HG03439 (cell line): ENCODE measurements around the gene LRRC2.
"Not testable (repeated sequence)": the region's sequence is repeated elsewhere in the genome, so short reads cannot be mapped to it uniquely, and the experiment has no call there.

ENCODE experiments used
- ATAC-seq: cut with Tn5 transposase; IDR thresholded peaks from one replicate; pipeline ENCODE4 v1.9.1; 2021; ENCODE audit warnings: mild to moderate bottlenecking, moderate library complexity; ENCODE audit not compliant: unreplicated experiment

Gene LRRC2

DNA sequence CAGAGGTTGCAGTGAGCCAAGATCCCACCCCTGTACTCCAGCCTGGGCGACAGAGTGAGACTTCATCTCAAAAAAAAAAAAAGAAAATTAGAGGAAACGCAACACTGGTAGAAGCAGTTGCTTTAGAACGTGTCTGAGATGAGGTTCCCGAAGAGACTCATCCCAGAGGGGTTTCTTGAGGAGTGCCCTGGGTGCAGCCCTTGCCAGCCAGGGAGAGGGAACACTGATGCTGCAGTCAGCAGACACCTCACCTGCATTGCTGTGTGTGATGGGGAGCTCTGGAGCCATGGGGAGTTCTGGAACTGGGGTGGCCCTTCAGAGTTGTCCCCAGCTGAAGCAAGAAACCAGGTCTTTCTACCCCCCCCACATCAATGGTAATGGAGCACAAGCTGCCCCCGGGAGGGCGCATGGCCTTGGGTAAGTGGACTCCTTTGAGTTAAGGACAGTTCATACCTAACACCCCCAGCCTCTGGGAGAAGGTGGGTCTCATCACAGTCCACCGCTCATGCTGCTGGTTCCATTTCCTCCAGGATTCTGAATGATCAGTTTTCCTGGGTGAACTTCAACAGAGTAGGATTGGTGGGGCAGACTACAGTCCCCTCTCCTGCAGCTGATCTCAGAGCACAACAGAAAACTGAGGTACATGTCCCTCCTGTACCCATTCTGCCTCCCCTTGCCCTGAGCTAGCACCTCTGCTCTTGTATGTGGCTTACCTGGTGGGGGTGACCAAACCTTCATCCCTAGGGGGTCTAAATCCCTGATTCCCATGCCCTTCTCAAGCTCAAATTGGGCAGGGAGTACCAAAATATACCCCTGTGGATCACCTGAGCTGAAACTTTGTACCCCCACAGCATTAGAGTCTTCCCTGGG is 18.7 kb upstream of the LRRC2 start:
- no peak for ATAC-seq

DNA sequence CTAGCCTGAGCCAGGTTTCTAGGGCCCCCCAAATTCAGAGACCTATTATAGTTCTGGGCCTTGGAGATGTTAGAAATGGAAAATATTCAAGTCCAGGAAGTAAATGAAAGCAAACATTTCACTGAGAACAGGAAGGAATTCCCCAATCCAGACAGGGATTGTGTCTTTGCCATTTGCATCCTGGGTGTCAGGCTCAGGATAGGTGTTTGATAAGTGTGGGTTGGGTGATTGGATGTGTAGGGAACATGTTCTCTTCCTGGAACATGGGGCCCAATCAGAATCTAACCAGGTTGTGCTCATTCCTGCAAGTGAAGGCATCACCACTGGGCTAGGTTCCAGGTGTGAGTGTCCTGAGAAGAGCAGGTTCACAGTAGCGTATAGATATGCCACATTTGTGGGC is 14.6 kb upstream of the LRRC2 start:
- ATAC-seq: no peak

DNA sequence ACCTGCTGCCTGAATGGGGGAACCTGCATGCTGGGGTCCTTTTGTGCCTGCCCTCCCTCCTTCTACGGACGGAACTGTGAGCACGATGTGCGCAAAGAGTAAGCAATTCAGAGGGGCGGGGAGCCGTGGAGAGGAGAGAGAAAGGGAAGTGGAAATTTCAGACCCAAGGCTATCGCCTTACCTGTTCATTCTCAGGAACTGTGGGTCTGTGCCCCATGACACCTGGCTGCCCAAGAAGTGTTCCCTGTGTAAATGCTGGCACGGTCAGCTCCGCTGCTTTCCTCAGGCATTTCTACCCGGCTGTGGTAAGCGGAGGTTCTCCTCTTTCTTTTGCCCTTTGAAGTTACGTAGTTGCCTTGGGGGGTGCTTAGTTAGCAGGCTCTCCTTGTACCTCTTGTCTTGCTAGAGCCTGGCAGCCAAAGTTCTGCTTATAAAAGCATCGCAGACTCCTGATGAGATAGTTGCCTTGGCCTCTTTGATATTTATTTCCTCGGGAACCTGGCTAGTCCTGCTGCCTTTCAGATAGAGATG is 13.7 kb upstream of the LRRC2 start:
- no peak for ATAC-seq

DNA sequence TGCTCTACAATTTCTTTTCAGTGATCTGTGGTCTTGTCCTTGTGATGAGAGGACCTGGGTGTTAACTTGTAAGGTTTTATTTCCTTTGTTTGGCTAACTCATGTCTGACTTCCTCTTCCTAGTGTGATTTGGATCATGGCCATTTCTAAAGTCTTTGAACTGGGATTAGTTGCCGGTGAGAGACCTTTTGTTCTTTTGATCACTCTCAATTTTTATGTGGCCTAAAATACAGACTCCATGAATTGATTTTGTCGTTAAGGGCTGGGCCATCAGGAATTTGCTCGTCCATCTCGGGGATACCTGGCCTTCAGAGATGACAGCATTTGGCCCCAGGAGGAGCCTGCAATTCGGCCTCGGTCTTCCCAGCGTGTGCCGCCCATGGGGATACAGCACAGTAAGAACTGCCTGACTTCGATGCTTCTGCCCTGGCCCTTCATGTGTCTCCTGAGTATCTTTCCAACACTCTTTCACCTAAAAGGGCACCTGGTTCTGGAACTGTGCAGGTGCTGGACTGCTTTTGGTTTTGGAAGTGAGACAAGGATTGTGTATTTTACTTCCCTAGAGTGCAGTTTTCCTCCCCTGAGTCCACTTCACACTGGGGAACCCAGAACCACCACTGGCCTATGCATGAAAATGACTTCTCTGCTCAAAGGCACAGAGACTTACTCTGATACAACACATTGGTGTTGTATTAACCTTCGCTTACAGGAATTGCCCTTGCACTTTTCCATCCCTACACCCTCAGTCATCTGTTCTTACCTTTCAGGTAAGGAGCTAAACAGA is 13.1 kb upstream of the LRRC2 start:
- no peak for ATAC-seq

DNA sequence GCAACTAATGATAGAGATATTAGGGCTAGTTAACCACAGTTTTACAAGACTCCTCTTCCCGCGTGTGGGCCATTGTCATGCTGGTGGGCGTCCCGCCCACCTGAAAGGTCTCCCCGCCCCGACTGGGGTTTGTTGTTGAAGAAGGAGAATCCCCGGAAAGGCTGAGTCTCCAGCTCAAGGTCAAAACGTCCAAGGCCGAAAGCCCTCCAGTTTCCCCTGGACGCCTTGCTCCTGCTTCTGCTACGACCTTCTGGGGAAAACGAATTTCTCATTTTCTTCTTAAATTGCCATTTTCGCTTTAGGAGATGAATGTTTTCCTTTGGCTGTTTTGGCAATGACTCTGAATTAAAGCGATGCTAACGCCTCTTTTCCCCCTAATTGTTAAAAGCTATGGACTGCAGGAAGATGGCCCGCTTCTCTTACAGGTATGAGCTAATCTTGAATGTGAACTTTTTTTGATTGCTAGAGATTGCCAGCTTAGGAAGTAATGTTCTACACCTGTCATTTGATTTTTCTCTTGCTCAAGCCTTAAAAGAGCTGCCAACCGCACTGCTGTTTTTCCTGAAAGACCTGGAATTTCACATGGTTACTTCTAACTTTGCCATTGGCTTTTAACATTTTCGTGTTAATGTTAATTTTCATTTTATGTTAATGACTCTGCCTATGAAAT is 11.6 kb upstream of the LRRC2 start:
- ATAC-seq: not testable (repeated sequence)

DNA sequence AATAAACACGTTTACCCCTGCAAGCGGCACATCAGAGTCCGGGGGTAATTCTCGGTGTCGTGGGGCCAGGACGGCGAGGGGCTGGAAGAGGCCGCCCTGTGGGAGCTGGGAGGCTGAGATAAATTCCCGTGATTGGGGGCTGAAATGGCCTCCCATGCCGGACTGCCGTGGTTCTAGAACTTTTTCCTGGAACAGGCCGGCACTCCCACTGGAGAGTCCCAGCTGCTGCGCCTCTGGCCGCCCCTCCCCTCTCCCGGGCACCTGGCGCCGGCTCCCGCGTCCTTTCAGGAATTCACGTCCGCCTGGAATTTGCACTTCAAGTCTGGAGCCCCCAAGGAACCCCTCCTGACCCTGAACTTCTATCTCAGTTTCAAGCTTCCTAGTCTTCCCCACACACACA is 10.8 kb upstream of the LRRC2 start:
- ATAC-seq: no peak

DNA sequence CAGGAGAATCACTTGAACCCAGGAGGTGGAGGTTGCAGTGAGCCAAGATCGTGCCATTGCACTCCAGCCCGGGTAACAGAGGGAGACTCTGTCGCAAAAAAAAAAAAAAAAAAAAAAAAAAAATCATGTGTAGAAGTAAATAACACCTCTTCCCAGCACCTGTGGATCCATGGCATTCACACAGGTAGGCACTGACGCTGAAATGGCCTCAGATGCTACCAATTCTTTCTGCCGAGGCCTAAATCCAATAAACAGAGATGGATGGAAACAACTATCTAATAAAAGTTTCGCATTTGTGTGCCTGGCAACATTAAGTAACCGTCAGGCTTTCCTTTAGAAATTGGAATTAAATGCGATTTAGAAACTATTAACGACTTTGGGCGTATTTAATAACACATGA is 10.3 kb upstream of the LRRC2 start:
- no peak for ATAC-seq

DNA sequence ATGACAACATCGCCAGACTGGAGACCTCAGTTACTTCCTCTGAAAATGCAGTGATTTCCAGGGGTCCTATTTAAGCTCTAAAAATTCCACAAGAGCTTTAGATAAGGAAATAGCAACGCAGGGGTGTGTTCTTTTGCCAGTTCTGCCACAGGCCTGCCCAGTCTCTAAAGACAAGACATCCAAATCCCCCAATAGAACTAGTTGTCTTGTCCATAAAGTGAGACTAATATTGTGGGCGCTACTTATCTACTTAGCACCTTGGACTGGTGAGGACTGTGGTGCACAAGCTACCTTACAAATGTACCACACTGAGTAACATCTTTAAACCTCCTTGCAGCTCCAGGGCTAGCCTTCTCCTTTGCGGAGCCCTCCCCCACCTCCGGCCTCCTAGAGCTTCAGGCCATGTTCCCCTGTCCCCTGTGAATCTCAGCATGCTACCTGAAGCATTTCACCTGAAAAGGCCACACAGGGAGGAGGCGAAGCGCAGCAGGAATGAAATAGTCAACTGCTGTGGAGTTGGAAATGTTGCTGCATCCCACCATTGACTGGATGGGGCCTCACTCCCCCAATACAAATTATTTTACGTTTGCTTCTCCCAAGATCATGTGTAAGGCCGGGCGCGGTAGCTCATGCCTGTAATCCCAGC is 9.6 kb upstream of the LRRC2 start:
- no peak for ATAC-seq

DNA sequence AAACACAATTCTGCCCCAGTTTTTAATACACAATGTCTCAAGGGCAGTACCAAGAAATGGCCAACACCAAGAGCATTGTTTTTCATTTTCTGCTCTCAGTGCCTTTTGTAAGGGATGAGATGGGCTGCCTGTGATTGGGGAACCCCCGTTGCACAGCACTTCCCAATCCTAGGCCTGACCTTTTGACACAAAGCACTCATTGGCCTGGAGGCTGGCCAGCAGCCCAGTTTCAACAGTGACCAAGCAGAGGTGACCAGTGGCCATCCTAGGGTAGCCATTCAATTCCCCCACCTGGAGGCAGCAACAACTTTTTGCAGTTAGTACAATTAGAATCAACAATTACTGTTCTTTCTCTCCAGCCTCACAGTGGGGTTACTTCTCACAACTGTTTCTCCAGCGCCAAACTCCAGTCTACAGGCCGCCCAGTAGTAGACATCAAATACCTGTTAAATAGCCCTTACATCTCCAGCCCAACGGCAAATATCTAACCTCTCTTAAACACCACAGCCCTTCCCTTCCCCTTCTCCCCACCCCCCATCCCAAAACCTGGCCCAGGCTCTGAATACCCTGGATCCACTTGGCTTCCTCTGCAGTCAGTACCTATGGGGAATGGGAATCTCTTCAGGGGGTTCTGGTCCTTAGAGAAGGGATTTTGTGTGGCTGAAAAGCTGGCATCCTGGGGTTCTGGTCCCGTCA is 8.9 kb upstream of the LRRC2 start:
- ATAC-seq: no peak

DNA sequence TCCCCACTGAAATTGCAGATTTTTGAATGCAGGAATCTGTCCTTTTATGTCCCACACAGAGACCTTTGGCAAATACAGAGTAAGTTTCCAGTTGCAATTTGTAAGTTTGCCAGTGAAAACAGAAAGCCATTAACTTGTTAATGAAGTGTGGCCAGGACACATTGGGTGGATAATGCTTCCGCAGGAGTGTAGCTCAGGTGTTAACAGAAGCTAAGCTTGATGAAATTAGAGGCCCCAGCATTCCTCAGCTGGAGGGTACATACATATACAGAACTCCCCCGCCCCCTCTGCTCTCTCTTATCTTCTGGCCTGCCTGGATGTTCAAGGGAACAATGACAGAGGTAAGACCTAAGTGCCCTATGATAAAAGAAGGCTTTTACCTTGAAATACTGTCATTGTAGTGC is 8.1 kb upstream of the LRRC2 start:
- no peak for ATAC-seq

DNA sequence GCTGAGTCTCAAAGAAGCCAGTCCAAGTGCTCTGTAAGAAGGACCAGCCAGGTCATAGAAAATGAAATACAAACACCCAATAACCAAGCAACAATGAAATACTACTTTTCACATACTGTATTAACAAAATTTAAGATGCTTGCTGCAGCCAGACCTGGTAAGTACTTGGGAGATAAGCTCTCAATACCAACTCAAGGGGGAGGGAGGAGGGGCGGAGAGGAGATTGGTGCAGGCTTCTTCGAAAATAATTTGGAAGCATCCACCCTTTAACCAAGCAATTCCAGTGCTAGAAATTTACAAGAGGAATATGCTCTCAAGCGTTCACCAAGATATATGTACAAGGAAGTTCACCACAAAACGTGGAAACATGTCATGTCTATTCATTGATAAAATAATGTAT is 7.6 kb upstream of the LRRC2 start:
- ATAC-seq: no peak

DNA sequence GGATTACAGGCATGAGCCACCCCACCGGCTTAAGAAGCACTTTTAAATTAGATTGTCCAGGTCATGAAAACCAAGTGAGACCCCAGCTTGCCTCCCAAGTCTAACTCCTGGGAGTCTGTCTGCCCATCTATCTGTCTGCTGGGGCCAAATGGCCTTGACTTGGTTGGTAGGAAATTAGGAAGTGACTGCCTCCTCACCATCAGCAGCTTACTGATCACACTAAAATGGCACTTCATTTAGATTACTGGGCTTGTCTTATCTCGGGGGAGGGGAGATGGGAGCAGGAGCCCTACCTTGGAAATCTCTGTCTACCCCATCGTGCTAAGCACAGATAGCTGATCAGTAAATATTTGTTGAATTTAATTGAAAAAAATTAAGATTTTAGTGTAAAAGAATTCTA is 5.6 kb upstream of the LRRC2 start:
- ATAC-seq: no peak

DNA sequence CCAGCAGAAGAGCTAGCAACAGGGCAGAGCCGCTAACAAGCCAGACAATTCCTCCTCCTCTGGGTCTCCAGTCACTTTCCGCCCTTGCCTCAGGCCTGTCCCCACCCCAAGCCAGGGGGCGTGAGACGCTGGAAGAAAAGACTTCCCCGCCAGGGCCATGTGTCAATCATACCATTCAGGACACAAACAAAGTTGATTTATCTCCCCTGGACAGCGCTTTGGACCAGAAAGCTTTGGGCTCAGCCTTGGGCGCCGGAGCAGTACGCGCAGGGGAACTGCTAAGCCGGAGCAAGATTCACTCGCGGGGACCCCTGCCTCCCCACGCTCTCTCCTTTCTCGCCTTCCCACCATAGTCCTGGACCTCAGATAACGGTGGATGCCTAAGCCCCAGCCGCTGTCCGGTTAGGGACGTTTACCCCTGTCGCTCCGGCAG is 479 bp downstream of the LRRC2 start:
- ATAC-seq: no peak

DNA sequence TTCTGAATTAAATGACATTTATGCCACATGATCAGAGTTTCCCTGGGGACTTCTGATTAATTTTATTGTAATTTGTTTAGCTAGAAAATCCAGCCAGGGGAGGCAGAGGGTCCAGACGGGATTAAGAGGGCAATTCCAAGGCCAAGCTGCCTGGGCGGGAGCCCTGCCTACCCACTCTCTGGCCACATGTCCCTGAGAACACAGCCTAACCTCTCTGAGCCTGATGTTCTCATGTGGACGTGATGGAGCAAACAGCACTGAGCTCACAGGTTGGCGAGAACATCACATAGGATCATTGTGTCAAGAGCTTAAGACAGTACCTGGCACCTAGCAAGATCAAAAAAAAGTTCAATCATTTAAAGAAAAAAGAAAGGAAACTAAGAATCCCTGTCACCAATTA is 1.0 kb downstream of the LRRC2 start:
- no peak for ATAC-seq

DNA sequence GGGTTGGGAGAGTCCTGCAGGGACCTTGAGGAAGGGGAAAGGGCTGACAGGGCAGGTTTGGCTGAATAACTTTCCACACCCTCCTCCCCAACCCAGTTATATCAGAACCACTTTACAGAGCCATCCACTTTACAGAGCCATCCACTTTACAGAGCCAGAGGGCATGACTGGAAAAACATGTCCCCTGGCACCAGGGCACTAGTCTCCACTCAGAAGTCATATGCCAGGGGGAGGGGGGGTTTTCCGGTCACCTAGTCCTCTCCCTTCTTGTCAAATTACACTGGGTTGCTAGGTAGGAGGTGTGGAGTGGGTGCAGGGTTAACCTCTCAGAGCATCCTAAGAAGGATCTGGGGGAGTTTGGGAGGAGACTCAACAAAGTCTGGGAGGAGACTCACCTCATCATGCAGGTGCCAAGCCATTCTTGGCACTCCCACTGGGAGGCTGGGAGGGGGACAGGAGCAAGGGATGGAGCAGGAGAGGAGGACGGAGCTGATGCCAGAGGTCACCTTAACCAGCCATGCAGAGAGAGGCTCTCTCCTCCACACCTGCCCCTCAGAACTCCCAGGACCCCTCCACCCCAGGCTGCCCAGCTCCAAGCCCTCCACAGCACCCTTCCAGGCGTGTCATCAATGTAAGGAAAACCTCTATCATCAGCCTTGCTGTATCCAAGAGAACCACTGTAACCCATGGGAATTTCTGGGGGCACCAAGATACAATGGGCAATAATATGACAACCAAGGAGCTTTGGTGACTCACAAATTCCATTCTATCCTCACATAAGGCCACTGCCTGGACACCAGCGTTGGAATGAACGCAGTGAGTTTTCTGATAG is 1.7 kb downstream of the LRRC2 start:
- ATAC-seq: no peak

DNA sequence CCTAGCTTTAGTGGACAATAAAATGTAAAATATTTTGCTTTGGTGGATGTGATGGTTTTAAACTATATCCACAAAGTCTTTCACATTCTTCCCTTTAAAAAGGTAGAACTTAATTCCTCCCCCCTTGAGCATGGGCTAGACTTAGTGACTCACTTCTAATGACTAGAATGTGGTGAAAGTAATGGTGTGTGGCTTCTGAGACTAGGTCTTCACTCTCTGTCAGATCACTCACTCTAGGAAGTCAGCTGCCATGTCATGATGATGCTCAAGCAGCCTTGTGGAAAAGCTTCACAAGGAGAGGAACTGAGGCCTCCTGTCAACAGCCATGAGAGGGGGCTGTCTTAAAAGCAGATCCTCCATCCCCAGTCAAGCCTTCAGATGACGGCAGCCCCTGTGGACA is 4.2 kb downstream of the LRRC2 start:
- ATAC-seq: no peak

DNA sequence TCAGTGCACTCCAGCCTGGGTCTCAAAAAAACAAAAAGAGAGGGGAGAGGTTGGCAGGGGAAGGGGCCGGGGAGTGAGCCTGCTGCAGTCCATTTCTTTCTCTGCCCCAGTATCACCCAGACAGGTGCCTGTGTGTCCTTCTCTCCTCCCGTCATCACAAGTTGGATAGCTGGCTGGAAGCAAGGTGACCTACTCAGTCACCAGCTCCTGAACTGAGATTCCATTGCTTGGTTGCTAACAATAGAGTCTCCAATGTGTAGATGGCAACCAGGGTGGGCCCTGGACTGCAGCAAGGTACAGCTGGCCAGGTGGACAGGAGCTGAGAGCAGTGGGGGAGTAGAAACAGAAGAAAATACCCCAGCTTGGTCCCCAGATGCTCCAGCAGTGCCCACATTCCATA is 4.6 kb downstream of the LRRC2 start:
- ATAC-seq: no peak

DNA sequence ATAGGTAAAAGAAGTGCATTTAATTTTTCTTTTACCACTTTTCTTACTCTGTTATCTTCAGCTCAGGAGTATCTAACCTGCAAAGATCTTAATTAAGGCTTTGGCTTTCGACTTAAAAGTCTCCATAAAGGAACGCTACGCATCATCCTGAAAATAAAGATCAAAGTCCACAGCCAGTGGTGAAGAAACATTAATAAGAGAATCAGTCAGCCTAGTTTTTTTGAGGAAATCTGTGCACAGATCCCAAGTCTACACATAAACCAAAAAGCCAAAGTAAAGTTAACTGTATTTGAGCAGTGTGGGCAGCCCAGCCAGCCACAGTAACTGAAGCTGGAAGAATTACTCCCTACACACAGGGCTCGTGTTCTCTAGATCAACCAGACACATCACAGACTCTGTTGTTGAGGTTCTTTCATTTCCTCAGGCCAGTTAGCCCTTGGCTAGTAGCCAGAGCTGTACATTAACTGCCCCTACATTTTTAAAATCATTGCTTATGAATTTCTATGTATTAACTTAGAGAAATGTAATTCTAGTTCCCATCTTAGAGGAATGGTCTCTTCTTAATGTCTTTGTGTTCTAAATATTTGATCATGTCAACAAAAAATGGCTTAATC is 6.9 kb downstream of the LRRC2 start:
- ATAC-seq: no peak
